ENCODE measurements around the gene DKKL1.

DNA sequence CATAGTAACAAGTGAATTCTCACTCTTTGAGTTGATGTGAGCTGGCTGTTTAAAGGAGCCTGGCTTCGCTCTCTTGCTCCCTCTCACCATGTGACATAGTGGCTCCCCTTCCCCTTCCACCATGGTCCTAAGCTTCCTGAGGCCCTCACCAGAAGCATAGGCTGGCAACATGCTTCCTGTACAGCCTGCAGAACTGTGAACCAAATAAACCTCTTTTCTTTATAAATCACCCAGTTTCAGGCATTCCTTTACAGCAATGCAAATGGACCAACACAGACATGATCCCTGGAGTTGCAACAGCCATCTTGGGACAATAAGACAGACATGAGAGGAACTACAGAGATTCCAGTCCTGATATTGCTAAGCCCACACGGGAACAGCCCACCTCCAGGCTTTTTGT lies 14.1 kb upstream of the DKKL1 start:
- TF ChIP-seq, protein P1, sequence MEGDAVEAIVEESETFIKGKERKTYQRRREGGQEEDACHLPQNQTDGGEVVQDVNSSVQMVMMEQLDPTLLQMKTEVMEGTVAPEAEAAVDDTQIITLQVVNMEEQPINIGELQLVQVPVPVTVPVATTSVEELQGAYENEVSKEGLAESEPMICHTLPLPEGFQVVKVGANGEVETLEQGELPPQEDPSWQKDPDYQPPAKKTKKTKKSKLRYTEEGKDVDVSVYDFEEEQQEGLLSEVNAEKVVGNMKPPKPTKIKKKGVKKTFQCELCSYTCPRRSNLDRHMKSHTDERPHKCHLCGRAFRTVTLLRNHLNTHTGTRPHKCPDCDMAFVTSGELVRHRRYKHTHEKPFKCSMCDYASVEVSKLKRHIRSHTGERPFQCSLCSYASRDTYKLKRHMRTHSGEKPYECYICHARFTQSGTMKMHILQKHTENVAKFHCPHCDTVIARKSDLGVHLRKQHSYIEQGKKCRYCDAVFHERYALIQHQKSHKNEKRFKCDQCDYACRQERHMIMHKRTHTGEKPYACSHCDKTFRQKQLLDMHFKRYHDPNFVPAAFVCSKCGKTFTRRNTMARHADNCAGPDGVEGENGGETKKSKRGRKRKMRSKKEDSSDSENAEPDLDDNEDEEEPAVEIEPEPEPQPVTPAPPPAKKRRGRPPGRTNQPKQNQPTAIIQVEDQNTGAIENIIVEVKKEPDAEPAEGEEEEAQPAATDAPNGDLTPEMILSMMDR (conservative IDR thresholded peaks at IDR 0.05 in 1 of 2, IDR thresholded peaks at IDR 0.05 in 1 of 2; ENCODE audit: extremely low read depth in 1 of 2, insufficient read depth in 1 of 2, low read depth in 1 of 2, low read length in 2 of 2): no peak
- TF ChIP-seq EZH2 (IDR thresholded peaks at IDR 0.05; ENCODE audit: borderline replicate concordance, low read length): no peak
